SH-SY5Y (cell line): ENCODE results near the gene ZNF276.

Experiments
- GATA2 ChIP-seq: IDR thresholded peaks from 2 replicates; pipeline ENCODE4 v1.6.1; 2011; ENCODE audit warnings: mild to moderate bottlenecking, low read depth, low read length
- GATA3 ChIP-seq: IDR thresholded peaks from 2 replicates; pipeline ENCODE4 v1.6.1; 2011; ENCODE audit warnings: low read depth, mild to moderate bottlenecking, low read length, moderate library complexity

GRCh38 chr16:89722392-89723278 is 1.3 kb downstream of the ZNF276 start:
- TF ChIP-seq GATA2 (no peak), GATA3 (no peak)
